Glutamatergic neuron (in vitro differentiated cells): ENCODE measurements around the gene SH2D2A. TPM values are rescaled to one million over a fixed set of nuclear protein-coding genes. Genes with fewer than 3 reads are reported as not detected.

Experiments used
- DNase-seq: peaks from one replicate; pipeline ENCODE4 v3.0.0; 2022
- H3K27ac Mint-ChIP-seq: one replicate; pipeline ENCODE4 v1.8.0; 2020; ENCODE audit warnings: mild to moderate bottlenecking, mixed read lengths, inconsistent platforms; ENCODE audit not compliant: unreplicated experiment
- H3K27me3 Mint-ChIP-seq: one replicate; pipeline ENCODE4 v1.8.0; 2020; ENCODE audit warnings: mild to moderate bottlenecking, moderate library complexity, mixed read lengths, inconsistent platforms; ENCODE audit not compliant: unreplicated experiment
- H3K36me3 Mint-ChIP-seq: one replicate; pipeline ENCODE4 v1.8.0; 2020; ENCODE audit warnings: mild to moderate bottlenecking, mixed read lengths, inconsistent platforms; ENCODE audit not compliant: unreplicated experiment
- H3K4me1 Mint-ChIP-seq: one replicate; pipeline ENCODE4 v1.8.0; 2020; ENCODE audit warnings: mild to moderate bottlenecking, low read depth, mixed read lengths, inconsistent platforms; ENCODE audit not compliant: unreplicated experiment
- H3K4me3 Mint-ChIP-seq: one replicate; pipeline ENCODE4 v1.8.0; 2020; ENCODE audit warnings: mild to moderate bottlenecking, mixed read lengths, inconsistent platforms; ENCODE audit not compliant: unreplicated experiment
- H3K9me3 Mint-ChIP-seq: one replicate; pipeline ENCODE4 v1.8.0; 2020; ENCODE audit warnings: mild to moderate bottlenecking, moderate library complexity, mixed read lengths, inconsistent platforms; ENCODE audit not compliant: unreplicated experiment
- total RNA-seq: library from RNA; stranded (reverse); fragmentation: NEBNext Ultra II Directional; extraction: Animal tissue kit (Norgen Biotek cat#: 25700); gene quantifications from one replicate; pipeline ENCODE4 v1.2.1, GENCODE V29; 2021; ENCODE audit not compliant: unreplicated experiment
- TF ChIP-seq, protein P1 (sequence below): fragments of 200-600 bp; sonication (generic); IDR thresholded peaks from one replicate; pipeline ENCODE4 v1.5.0; 2021; ENCODE audit not compliant: partially characterized antibody, unreplicated experiment

The SH2D2A gene
- total RNA-seq, 1 donor from 2014 or later = 0.86 TPM

GRCh38 chr1:156862997-156863599, 46.5 kb upstream of the SH2D2A start:
- Mint-ChIP-seq H3K4me1 (peaks cover 53% of the 10 kb centered on the region), H3K27me3 (peaks cover 16% of the 10 kb centered on the region), H3K9me3 (peaks cover 31% of the 10 kb centered on the region), H3K4me3 (peak overlapping the region; percentile 97), H3K27ac (peak overlapping the region; percentile 93), H3K36me3 (no peaks in the 10 kb centered on the region)
- peak; percentile 29 for DNase-seq
- TF ChIP-seq, protein P1, sequence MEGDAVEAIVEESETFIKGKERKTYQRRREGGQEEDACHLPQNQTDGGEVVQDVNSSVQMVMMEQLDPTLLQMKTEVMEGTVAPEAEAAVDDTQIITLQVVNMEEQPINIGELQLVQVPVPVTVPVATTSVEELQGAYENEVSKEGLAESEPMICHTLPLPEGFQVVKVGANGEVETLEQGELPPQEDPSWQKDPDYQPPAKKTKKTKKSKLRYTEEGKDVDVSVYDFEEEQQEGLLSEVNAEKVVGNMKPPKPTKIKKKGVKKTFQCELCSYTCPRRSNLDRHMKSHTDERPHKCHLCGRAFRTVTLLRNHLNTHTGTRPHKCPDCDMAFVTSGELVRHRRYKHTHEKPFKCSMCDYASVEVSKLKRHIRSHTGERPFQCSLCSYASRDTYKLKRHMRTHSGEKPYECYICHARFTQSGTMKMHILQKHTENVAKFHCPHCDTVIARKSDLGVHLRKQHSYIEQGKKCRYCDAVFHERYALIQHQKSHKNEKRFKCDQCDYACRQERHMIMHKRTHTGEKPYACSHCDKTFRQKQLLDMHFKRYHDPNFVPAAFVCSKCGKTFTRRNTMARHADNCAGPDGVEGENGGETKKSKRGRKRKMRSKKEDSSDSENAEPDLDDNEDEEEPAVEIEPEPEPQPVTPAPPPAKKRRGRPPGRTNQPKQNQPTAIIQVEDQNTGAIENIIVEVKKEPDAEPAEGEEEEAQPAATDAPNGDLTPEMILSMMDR = no peak

DNA sequence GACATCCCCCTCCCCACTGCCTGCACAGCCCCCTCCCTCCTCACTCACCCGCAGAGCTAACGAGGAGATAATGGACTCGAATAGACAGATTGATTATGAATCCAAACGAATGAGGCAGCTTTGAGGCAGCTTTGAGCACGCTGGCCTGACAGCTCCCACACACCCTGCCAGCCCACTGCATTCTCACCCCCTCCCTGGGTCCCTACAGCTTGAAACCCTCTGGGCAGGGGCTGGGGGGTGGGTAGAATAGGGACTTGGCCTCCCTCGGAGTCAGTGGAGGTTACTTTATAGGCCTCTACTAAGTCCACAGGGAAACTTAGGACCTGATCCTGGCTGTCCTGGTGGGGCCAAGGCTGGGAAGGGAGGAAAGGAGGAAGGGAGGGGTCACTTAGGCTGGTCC, 45.9 kb upstream of the SH2D2A start:
- peaks cover 16% of the 10 kb centered on the region for H3K27me3 Mint-ChIP-seq
- H3K4me1 Mint-ChIP-seq = peaks cover 54% of the 10 kb centered on the region
- DNase-seq = no peak
- H3K36me3 Mint-ChIP-seq = no peaks in the 10 kb centered on the region
- TF ChIP-seq, protein P1 = no peak
- H3K9me3 Mint-ChIP-seq = peaks cover 29% of the 10 kb centered on the region
- peak overlapping the region; percentile 93 for H3K27ac Mint-ChIP-seq
- peak overlapping the region; percentile 97 for H3K4me3 Mint-ChIP-seq

- Mint-ChIP-seq H3K36me3 (no peaks in the 10 kb centered on the region), H3K4me1 (peaks cover 52% of the 10 kb centered on the region), H3K27ac (peak within 1 kb of the TSS; percentile 94), H3K27me3 (peaks cover 16% of the 10 kb centered on the region), H3K4me3 (peak within 1 kb of the TSS; percentile 97), H3K9me3 (peaks cover 27% of the 10 kb centered on the region)
- peak; percentile 84 for DNase-seq
- TF ChIP-seq, protein P1 = no peak
These were observed 44.2 kb upstream of the SH2D2A start, which contains the start of gene NTRK1 for GRCh38 chr1:156860628-156861423. TSS of gene NTRK1 (plus strand) at chr1:156860865. CDS start at chr1:156860935, 70 bp downstream.

- DNase-seq = peak; percentile 81
- Mint-ChIP-seq H3K4me3 (peak overlapping the region; percentile 90), H3K27me3 (peaks cover 15% of the 10 kb centered on the region), H3K36me3 (no peaks in the 10 kb centered on the region), H3K9me3 (peaks cover 22% of the 10 kb centered on the region), H3K27ac (peak overlapping the region; percentile 94), H3K4me1 (peaks cover 46% of the 10 kb centered on the region)
- TF ChIP-seq, protein P1 = peak; percentile 77
These were observed 43.5 kb upstream of the SH2D2A start for GRCh38 chr1:156860113-156860627.
